ENCODE data around the gene DCP1A.
"Not testable (repeated sequence)": the region's sequence is repeated elsewhere in the genome, so short reads cannot be mapped to it uniquely, and the experiment has no call there.

The DCP1A gene

GRCh38 chr3:53328746-53329145, 18.6 kb downstream of the DCP1A start:
- DNase-seq (ENCODE audit: low read depth) = no peak

GRCh38 chr3:53327986-53328385, 19.4 kb downstream of the DCP1A start:
- DNase-seq (ENCODE audit: low read depth) = not testable (repeated sequence)

GRCh38 chr3:53324105-53324504, 23.2 kb downstream of the DCP1A start:
- DNase-seq (ENCODE audit: low read depth) = no peak

- DNase-seq (ENCODE audit: low read depth) = no peak
These were observed 26.6 kb downstream of the DCP1A start for GRCh38 chr3:53320697-53321096.

GRCh38 chr3:53318522-53318921, 28.8 kb downstream of the DCP1A start:
- DNase-seq (ENCODE audit: low read depth) = no peak

- no peak for DNase-seq (ENCODE audit: low read depth)
These were observed 34.5 kb downstream of the DCP1A start for GRCh38 chr3:53312832-53313231.

GRCh38 chr3:53311882-53312281, 35.5 kb downstream of the DCP1A start:
- DNase-seq (ENCODE audit: low read depth) = no peak

- DNase-seq (ENCODE audit: low read depth) = no peak
These were observed 43.4 kb downstream of the DCP1A start for GRCh38 chr3:53303957-53304356.

GRCh38 chr3:53303549-53303948, 43.8 kb downstream of the DCP1A start:
- no peak for DNase-seq (ENCODE audit: low read depth)

- DNase-seq (ENCODE audit: low read depth) = no peak
These were observed 46.5 kb downstream of the DCP1A start for GRCh38 chr3:53300826-53301225.

GRCh38 chr3:53299611-53300023, 47.7 kb downstream of the DCP1A start:
- not testable (repeated sequence) for DNase-seq (ENCODE audit: low read depth)

GRCh38 chr3:53295410-53295809, 51.9 kb downstream of the DCP1A start:
- DNase-seq (ENCODE audit: low read depth) = no peak

GRCh38 chr3:53293867-53294266, 53.5 kb downstream of the DCP1A start:
- DNase-seq (ENCODE audit: low read depth) = no peak

- no peak for DNase-seq (ENCODE audit: low read depth)
These were observed 59.1 kb downstream of the DCP1A start for GRCh38 chr3:53288214-53288613.

GRCh38 chr3:53287131-53287629, 60.2 kb downstream of the DCP1A start:
- no peak for DNase-seq (ENCODE audit: low read depth)

GRCh38 chr3:53286727-53287126, 60.6 kb downstream of the DCP1A start:
- no peak for DNase-seq (ENCODE audit: low read depth)

GRCh38 chr3:53282581-53282980, 64.8 kb downstream of the DCP1A start:
- DNase-seq (ENCODE audit: low read depth) = no peak

- DNase-seq (ENCODE audit: low read depth) = no peak
These were observed 68.7 kb downstream of the DCP1A start for GRCh38 chr3:53278667-53279066.

- DNase-seq (ENCODE audit: low read depth) = no peak
These were observed 72.3 kb downstream of the DCP1A start for GRCh38 chr3:53274938-53275605.

- DNase-seq (ENCODE audit: low read depth) = no peak
These were observed 74.1 kb downstream of the DCP1A start for GRCh38 chr3:53273146-53273670.

GRCh38 chr3:53269888-53270880, 77.2 kb downstream of the DCP1A start:
- no peak for DNase-seq (ENCODE audit: low read depth)

GRCh38 chr3:53269193-53269592, 78.2 kb downstream of the DCP1A start:
- DNase-seq (ENCODE audit: low read depth) = not testable (repeated sequence)

GRCh38 chr3:53267766-53268165, 79.6 kb downstream of the DCP1A start:
- no peak for DNase-seq (ENCODE audit: low read depth)

Measured in stimulated activated CD8-positive, alpha-beta memory T cell treated with anti-CD3 and anti-CD28 coated beads, Interleukin-15, amount 100 ng/mL, for 24 hours (primary cell).